ENCODE data around the gene ZSCAN29. TPM values are rescaled to one million over a fixed set of nuclear protein-coding genes. Genes with fewer than 3 reads are reported as not detected.

ZSCAN29 gene
- polyA plus RNA-seq, 1 donor from 2014 or later: 37.5 TPM

DNA sequence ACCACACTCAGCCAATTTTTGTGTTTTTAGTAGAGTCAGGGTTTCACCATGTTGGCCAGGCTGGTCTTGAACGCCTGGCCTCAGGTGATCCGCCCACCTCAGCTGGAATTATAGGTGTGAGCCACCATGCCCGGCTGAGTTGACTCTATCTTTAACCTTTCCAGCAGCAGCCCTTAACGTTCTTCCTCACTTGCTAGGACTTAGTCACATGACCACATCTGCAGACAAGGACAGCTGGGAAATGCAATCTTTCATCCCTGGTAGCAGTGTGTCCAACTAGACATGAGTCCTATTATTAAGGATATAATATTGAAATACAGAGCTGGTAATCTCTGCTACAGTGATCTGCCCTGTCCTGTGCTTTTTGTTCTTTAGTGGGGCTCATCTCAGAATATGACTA, 58.5 kb downstream of the ZSCAN29 start:
- Histone ChIP-seq H3K9me2 (ENCODE audit: insufficient read depth, low read length) (no peaks in the 10 kb centered on the region), H3K36me3 (ENCODE audit: insufficient read depth, low read length) (no peaks in the 10 kb centered on the region), H3F3A (ENCODE audit: insufficient read depth, low read length, poor library complexity, severe bottlenecking) (no peaks in the 10 kb centered on the region), H3K9ac (ENCODE audit: low read length) (no peak overlapping the region), H3K4me2 (ENCODE audit: low read length) (no peak overlapping the region), H3K27ac (ENCODE audit: low read length) (no peak overlapping the region), H3K9me3 (ENCODE audit: low read length) (no peaks in the 10 kb centered on the region), H3K27me3 (ENCODE audit: insufficient read depth, low read depth, low read length) (no peaks in the 10 kb centered on the region), H2AFZ (ENCODE audit: low read depth, low read length) (no peak overlapping the region), H4K20me1 (ENCODE audit: insufficient read depth) (no peaks in the 10 kb centered on the region), H3K79me2 (replicated peaks; ENCODE audit: insufficient read depth, low read length) (no peaks in the 10 kb centered on the region), H3K4me3 (ENCODE audit: low read length) (no peak overlapping the region)
- TF ChIP-seq TAF1 (IDR thresholded peaks at IDR 0.05; ENCODE audit: low read depth) (no peak), POLR2AphosphoS5 (IDR thresholded peaks at IDR 0.05) (no peak), RAD21 (conservative IDR thresholded peaks at IDR 0.05) (no peak), EP300 (conservative IDR thresholded peaks at IDR 0.05; ENCODE audit: poor library complexity, severe bottlenecking) (no peak), MXI1 (conservative IDR thresholded peaks at IDR 0.05; ENCODE audit: poor library complexity, severe bottlenecking) (no peak), EZH2 (IDR thresholded peaks at IDR 0.05; ENCODE audit: borderline replicate concordance, insufficient read depth, low read length, poor library complexity, severe bottlenecking) (no peak), SMC3 (conservative IDR thresholded peaks at IDR 0.05; ENCODE audit: poor library complexity) (no peak)
- TF ChIP-seq, protein P1, sequence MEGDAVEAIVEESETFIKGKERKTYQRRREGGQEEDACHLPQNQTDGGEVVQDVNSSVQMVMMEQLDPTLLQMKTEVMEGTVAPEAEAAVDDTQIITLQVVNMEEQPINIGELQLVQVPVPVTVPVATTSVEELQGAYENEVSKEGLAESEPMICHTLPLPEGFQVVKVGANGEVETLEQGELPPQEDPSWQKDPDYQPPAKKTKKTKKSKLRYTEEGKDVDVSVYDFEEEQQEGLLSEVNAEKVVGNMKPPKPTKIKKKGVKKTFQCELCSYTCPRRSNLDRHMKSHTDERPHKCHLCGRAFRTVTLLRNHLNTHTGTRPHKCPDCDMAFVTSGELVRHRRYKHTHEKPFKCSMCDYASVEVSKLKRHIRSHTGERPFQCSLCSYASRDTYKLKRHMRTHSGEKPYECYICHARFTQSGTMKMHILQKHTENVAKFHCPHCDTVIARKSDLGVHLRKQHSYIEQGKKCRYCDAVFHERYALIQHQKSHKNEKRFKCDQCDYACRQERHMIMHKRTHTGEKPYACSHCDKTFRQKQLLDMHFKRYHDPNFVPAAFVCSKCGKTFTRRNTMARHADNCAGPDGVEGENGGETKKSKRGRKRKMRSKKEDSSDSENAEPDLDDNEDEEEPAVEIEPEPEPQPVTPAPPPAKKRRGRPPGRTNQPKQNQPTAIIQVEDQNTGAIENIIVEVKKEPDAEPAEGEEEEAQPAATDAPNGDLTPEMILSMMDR (IDR thresholded peaks at IDR 0.05; ENCODE audit: poor library complexity, severe bottlenecking): no peak
- TF ChIP-seq, protein P2, sequence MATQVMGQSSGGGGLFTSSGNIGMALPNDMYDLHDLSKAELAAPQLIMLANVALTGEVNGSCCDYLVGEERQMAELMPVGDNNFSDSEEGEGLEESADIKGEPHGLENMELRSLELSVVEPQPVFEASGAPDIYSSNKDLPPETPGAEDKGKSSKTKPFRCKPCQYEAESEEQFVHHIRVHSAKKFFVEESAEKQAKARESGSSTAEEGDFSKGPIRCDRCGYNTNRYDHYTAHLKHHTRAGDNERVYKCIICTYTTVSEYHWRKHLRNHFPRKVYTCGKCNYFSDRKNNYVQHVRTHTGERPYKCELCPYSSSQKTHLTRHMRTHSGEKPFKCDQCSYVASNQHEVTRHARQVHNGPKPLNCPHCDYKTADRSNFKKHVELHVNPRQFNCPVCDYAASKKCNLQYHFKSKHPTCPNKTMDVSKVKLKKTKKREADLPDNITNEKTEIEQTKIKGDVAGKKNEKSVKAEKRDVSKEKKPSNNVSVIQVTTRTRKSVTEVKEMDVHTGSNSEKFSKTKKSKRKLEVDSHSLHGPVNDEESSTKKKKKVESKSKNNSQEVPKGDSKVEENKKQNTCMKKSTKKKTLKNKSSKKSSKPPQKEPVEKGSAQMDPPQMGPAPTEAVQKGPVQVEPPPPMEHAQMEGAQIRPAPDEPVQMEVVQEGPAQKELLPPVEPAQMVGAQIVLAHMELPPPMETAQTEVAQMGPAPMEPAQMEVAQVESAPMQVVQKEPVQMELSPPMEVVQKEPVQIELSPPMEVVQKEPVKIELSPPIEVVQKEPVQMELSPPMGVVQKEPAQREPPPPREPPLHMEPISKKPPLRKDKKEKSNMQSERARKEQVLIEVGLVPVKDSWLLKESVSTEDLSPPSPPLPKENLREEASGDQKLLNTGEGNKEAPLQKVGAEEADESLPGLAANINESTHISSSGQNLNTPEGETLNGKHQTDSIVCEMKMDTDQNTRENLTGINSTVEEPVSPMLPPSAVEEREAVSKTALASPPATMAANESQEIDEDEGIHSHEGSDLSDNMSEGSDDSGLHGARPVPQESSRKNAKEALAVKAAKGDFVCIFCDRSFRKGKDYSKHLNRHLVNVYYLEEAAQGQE (IDR thresholded peaks at IDR 0.05; ENCODE audit: borderline replicate concordance): no peak

Other genes with a start within 250 kb of the ZSCAN29 start
- 8.7 and 14.3 TPM in 2 replicates for gene TMEM62, start 237.5 kb downstream of the ZSCAN29 start, polyA plus RNA-seq
- 67.6 and 89.2 TPM in 2 replicates for gene CCNDBP1, start 185.6 kb downstream of the ZSCAN29 start, polyA plus RNA-seq
- gene EPB42, start 150.0 kb downstream of the ZSCAN29 start, polyA plus RNA-seq: not detected in 2 replicates
- gene TGM5, start 104.1 kb downstream of the ZSCAN29 start, polyA plus RNA-seq: not detected in 2 replicates
- gene TGM7, start 68.8 kb downstream of the ZSCAN29 start, polyA plus RNA-seq: not detected in 2 replicates
- gene LCMT2, start 40.5 kb downstream of the ZSCAN29 start, polyA plus RNA-seq: 10.3 TPM in 2 replicates
- gene TUBGCP4, start 58 bp upstream of the ZSCAN29 start, polyA plus RNA-seq: 4.6 and 13.0 TPM in 2 replicates
- gene TP53BP1, start 122.1 kb upstream of the ZSCAN29 start, polyA plus RNA-seq: 98.7 and 114 TPM in 2 replicates
- gene MAP1A, start 146.6 kb upstream of the ZSCAN29 start, polyA plus RNA-seq: 3.4 and 5.1 TPM in 2 replicates
- 27.3 and 29.6 TPM in 2 replicates for gene PPIP5K1, start 219.2 kb upstream of the ZSCAN29 start, polyA plus RNA-seq
- 23.2 and 29.8 TPM in 2 replicates for gene CKMT1B, start 223.0 kb upstream of the ZSCAN29 start, polyA plus RNA-seq
- gene STRC, start 247.8 kb upstream of the ZSCAN29 start, polyA plus RNA-seq: 2.4 and 2.5 TPM in 2 replicates

All from neural cell (in vitro differentiated cells).